ENCODE results near the gene GPR107.

GPR107 gene

DNA sequence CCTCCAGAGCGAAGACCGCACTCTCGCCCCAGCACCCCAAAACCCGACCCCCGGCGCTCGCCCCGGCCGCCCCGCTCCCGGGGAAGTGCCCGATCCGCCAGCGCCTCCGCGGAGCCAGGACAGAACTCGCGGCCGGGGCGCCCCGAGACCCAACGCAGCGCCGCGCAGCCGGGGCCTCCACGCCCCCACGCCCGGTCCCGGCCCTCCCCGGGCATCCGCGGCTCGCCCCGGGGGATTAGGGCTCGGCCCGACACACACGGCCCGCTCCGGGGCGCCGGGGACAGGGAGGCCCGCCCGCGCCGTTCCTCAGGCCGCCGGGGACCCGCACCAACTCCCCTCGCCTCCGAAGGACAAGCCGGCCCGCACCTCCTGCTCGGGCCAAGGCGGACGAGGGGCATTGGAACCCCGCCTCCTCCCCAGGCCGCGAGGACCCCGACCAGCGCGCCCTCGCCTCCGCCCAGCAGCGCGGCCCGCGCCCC lies 11.3 kb upstream of the GPR107 start:
- Histone ChIP-seq H3K36me3 (ENCODE audit: control insufficient read depth, insufficient read depth, low read length) (no peaks in the 10 kb centered on the region), H3K4me3 (ENCODE audit: insufficient read depth, low read depth, low read length) (peak overlapping the region; percentile 69), H3K4me1 (ENCODE audit: control insufficient read depth, insufficient read depth, low read length) (peaks cover 5% of the 10 kb centered on the region), H3K27me3 (ENCODE audit: control insufficient read depth, insufficient read depth, low read length, poor library complexity, severe bottlenecking) (peaks cover 7% of the 10 kb centered on the region), H3K9me3 (ENCODE audit: control insufficient read depth, low read length) (no peaks in the 10 kb centered on the region), H3K27ac (ENCODE audit: insufficient read depth, low read depth, low read length, poor library complexity, severe bottlenecking) (peak overlapping the region; percentile 69)
- 0% methylated on average over 68 of the region's 68 CpGs for WGBS, 2 experiments

DNA sequence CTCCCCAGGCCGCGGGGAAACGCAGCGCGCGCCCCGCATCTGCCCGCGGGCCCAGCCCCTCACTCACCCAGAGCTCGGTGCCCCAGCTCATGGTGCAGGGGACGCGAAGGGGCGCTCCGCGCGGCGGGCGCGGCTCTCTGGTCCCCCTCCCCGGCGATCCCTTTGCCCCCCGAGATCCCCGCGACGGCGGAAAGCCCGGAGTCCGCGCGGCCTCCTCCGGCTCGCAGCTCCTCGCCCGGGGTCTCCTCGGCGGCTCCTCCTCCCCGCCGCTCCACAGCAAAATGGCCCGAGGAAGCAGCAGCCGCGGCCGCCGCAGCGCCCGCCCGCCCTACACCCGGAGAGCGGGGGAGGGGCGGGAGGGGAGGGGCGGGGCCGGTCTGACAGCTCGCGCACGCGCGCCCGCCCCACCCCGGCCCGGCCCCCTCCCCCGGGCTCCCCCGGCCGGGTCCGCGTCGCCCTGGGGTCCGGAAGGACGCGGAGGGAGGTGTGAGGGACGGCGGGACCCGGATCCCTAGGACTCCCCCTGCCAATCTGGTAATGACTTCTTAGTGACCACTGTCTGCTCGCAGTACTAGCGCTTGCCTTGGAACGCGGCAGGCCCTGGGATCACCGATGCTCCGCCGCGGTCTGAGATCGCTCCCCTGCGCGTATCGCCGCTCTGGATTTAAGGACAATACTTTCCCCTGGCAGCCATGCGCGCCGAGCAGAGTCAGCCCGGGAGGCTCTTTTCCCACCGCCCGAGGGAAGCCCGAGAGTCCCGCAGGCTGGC lies 10.6 kb upstream of the GPR107 start, which contains the start of gene FNBP1:
FNBP1 (minus strand) TSS at position 305 of the 769 bp plus-strand sequence; CDS start at position 91, 214 bp downstream.
- H3K4me1 ChIP-seq (ENCODE audit: control insufficient read depth, insufficient read depth, low read length), result peaks cover 5% of the 10 kb centered on the region
- H3K27me3 ChIP-seq (ENCODE audit: control insufficient read depth, insufficient read depth, low read length, poor library complexity, severe bottlenecking), result peaks cover 7% of the 10 kb centered on the region
- H3K36me3 ChIP-seq (ENCODE audit: control insufficient read depth, insufficient read depth, low read length), result no peaks in the 10 kb centered on the region
- H3K27ac ChIP-seq (ENCODE audit: insufficient read depth, low read depth, low read length, poor library complexity, severe bottlenecking), result peak within 1 kb of the TSS; percentile 69
- WGBS, 2 experiments, result 0% methylated on average over 92 of the region's 92 CpGs
- H3K4me3 ChIP-seq (ENCODE audit: insufficient read depth, low read depth, low read length), result peak within 1 kb of the TSS; percentile 69
- H3K9me3 ChIP-seq (ENCODE audit: control insufficient read depth, low read length), result no peaks in the 10 kb centered on the region

DNA sequence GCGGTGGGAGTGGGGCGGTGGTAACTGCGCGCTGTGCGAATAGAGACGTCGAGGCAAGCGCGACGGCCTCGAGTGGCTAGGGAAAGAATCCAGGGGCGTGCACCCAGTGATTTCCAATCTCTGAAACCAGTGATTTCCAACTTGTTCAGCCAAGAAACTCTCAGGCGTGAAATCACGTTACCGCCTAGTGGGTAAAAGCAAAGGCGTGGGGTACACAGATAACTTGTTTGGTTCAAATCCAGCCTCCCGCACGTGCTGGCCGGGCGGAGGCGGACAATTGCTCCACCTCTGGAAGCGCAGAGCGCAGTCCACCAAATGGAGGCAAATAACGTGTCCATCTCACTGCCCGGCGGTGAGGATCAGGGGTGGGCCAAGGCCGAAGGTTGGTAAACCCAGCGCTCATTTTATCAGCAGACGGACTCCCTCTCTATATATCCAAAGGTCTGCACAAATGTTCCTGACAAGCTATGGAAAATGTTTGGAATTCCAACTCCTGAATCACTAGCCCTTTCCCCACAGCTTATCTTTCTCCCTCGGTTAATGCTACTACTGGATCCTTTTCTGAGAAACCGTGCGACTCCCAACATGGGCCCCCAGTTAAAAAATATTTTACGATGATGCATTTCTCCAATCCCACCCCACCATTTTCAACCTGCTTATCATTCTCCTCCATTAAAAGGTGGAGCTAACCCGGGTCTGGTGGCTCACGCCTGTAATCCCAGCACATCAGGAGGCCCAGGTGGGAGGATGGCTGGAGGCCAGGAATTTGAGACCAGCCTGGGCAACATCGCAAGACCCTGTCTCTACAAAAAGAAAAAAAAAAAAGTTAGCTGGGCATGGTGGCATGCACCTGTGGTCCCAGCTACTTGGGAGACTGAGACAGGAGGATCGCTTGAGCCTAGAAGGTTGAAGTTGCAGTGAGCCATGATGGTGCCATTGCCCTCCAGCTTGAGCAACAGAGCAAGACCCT lies 9.8 kb upstream of the GPR107 start:
- Histone ChIP-seq H3K4me3 (ENCODE audit: insufficient read depth, low read depth, low read length) (peak overlapping the region; percentile 69), H3K27ac (ENCODE audit: insufficient read depth, low read depth, low read length, poor library complexity, severe bottlenecking) (peak overlapping the region; percentile 63)

DNA sequence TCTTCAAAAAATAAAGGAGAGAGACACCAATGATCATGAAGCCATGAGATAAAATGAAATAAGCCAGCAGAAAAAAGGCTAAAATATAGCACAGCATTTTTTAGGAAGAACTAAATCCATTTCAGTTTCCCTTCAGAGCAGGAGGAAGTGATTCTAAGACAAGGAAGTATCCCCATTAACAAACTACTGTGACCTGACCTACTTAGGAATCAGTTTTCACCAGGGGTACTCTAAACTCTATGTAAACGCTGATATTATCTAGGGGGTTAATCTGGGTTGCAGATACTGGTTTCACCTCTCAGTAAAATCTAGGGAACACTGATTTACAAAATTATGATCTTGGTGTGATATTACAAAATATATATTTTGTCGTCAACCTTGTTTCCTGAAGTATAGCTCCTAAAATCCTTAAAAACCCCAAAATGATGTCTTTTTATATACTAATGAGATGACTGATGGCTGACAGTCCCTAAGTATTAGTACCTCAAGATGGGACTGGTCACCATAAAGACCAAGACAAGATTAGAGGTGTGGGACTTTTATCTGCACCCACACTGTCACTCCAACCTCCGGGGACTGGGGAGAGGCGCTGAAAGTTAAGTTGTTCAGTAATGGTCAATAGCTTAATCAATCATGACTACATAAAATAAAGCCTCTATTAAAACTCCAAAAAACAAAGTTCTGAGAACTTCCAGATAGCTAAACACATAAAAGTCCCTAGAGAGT lies 7.8 kb upstream of the GPR107 start:
- no peak overlapping the region for H3K27ac ChIP-seq (ENCODE audit: insufficient read depth, low read depth, low read length, poor library complexity, severe bottlenecking)
- H3K4me3 ChIP-seq (ENCODE audit: insufficient read depth, low read depth, low read length), result no peak overlapping the region
- no peaks in the 10 kb centered on the region for H3K9me3 ChIP-seq (ENCODE audit: control insufficient read depth, low read length)
- 80 to 93% methylated on average over 1 to 4 of the region's 4 CpGs for WGBS, 2 experiments
- no peaks in the 10 kb centered on the region for H3K36me3 ChIP-seq (ENCODE audit: control insufficient read depth, insufficient read depth, low read length)
- H3K4me1 ChIP-seq (ENCODE audit: control insufficient read depth, insufficient read depth, low read length), result peaks cover 5% of the 10 kb centered on the region
- peaks cover 7% of the 10 kb centered on the region for H3K27me3 ChIP-seq (ENCODE audit: control insufficient read depth, insufficient read depth, low read length, poor library complexity, severe bottlenecking)

More for the DNA sequence above, 9.8 kb upstream of the GPR107 start:
- Histone ChIP-seq H3K9me3 (ENCODE audit: control insufficient read depth, low read length) (no peaks in the 10 kb centered on the region), H3K4me1 (ENCODE audit: control insufficient read depth, insufficient read depth, low read length) (peaks cover 5% of the 10 kb centered on the region), H3K36me3 (ENCODE audit: control insufficient read depth, insufficient read depth, low read length) (no peaks in the 10 kb centered on the region), H3K27me3 (ENCODE audit: control insufficient read depth, insufficient read depth, low read length, poor library complexity, severe bottlenecking) (peaks cover 7% of the 10 kb centered on the region)
- 55 to 56% methylated on average over 37 of the region's 37 CpGs for WGBS, 2 experiments

DNA sequence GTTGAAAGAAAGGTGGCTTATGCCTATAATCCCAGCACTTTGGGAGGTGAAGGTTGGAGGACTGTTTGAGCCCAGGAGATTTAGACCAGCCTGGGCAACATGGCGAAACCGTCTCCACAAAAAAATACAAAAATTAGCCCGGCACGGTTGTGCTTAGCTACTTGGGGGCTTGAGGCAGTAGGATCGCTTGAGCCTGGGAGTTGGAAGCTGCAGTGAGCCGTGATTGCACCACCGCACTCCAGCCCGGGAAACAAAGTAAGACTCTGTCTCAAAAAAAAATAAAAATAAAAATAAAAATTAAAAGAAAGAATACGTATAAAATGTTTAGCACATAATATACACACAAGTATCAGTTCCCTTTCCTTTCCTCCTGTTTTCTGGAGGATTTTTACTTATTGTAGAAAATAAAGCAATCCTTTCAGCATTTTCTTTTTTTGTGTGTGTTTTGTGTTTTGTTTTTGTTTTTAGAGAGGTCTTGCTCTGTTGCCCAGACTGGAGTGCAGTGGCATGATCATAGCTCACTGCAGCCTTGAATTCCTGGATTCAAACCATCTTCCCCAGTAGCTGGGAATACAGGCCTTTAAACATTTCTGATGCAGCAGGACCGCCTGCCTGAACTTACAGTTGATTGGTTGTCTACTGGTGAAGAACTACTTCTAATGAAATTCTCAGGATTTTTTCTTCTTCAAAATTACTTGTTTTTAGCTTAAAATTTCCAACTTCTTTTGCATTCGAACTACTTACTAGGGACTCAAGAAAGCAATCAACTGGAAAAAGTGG lies 4.1 kb upstream of the GPR107 start:
- no peak overlapping the region for H3K27ac ChIP-seq (ENCODE audit: insufficient read depth, low read depth, low read length, poor library complexity, severe bottlenecking)
- H3K4me3 ChIP-seq (ENCODE audit: insufficient read depth, low read depth, low read length), result no peak overlapping the region
- H3K36me3 ChIP-seq (ENCODE audit: control insufficient read depth, insufficient read depth, low read length), result no peaks in the 10 kb centered on the region
- WGBS, 2 experiments, result 89 to 90% methylated on average over 7 to 8 of the region's 11 CpGs
- peaks cover 8% of the 10 kb centered on the region for H3K4me1 ChIP-seq (ENCODE audit: control insufficient read depth, insufficient read depth, low read length)
- no peaks in the 10 kb centered on the region for H3K9me3 ChIP-seq (ENCODE audit: control insufficient read depth, low read length)
- no peaks in the 10 kb centered on the region for H3K27me3 ChIP-seq (ENCODE audit: control insufficient read depth, insufficient read depth, low read length, poor library complexity, severe bottlenecking)

DNA sequence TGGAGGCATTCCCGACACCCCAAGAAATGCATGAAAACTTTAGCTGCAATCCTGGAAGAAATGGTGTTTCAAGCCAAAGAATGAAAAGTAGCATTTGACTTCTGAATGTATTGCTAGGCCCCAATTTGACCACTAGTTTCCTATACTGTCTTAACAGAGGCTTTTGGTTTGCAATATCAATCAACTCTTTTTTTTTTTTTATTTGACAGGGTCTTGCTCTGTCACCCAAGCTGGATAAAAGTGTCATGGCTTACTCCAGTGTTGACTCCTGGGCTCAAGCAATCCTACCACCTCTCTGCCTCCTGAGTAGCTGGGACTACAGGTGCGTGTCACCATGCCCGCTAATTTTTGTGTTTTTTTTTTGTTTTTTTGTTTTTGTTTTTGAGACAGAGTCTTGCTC lies 3.2 kb upstream of the GPR107 start:
- Histone ChIP-seq H3K27ac (ENCODE audit: insufficient read depth, low read depth, low read length, poor library complexity, severe bottlenecking) (no peak overlapping the region), H3K4me3 (ENCODE audit: insufficient read depth, low read depth, low read length) (no peak overlapping the region), H3K27me3 (ENCODE audit: control insufficient read depth, insufficient read depth, low read length, poor library complexity, severe bottlenecking) (no peaks in the 10 kb centered on the region), H3K36me3 (ENCODE audit: control insufficient read depth, insufficient read depth, low read length) (no peaks in the 10 kb centered on the region), H3K9me3 (ENCODE audit: control insufficient read depth, low read length) (no peaks in the 10 kb centered on the region), H3K4me1 (ENCODE audit: control insufficient read depth, insufficient read depth, low read length) (peaks cover 14% of the 10 kb centered on the region)
- 93 to 96% methylated on average over 3 of the region's 3 CpGs for WGBS, 2 experiments

DNA sequence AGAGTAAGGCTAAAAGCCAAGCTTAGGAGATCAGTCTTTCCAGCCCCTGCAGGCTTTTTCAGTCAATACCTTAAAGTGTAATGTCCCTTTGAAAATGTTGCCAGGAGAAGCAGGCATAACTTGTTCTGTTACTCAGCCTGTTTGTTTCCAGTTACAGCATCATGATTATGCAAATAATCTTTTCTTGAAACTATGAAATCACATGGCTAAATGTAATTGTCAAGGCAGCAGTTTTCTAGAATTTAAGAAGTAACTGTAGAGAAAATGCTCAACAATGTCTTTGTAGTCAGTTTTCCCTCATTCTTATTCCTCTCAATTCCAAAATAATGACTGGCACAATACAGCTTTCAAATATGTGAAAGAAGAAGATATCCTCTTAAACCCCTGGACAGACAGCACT lies 1.9 kb upstream of the GPR107 start:
- H3K4me3 ChIP-seq (ENCODE audit: insufficient read depth, low read depth, low read length), result no peak overlapping the region
- H3K27ac ChIP-seq (ENCODE audit: insufficient read depth, low read depth, low read length, poor library complexity, severe bottlenecking), result no peak overlapping the region
- no peaks in the 10 kb centered on the region for H3K9me3 ChIP-seq (ENCODE audit: control insufficient read depth, low read length)
- H3K4me1 ChIP-seq (ENCODE audit: control insufficient read depth, insufficient read depth, low read length), result peaks cover 15% of the 10 kb centered on the region
- H3K27me3 ChIP-seq (ENCODE audit: control insufficient read depth, insufficient read depth, low read length, poor library complexity, severe bottlenecking), result no peaks in the 10 kb centered on the region
- H3K36me3 ChIP-seq (ENCODE audit: control insufficient read depth, insufficient read depth, low read length), result no peaks in the 10 kb centered on the region

DNA sequence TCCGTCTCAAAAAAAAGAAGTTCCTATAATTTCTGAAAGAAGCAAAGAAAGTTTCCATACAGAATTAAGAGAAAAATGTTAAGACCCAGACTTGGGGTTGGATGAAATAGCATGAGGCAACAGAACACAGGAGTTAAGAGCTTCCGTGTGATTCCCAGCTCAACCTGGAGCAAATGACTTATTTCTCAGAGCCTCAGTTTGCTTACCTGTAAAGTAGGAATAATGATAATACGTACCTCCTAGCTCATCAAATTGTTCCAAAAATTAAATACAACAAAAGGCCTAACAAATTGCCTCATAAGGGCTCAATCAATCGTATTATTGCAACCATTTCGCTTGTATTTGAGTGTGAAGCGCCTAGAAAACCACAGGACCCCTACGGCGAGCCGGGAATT lies 600 bp upstream of the GPR107 start:
- H3K27ac ChIP-seq (ENCODE audit: insufficient read depth, low read depth, low read length, poor library complexity, severe bottlenecking), result peak overlapping the region; percentile 61
- peak overlapping the region; percentile 87 for H3K4me3 ChIP-seq (ENCODE audit: insufficient read depth, low read depth, low read length)
- WGBS, 2 experiments, result 17 to 23% methylated on average over 9 of the region's 9 CpGs
- H3K27me3 ChIP-seq (ENCODE audit: control insufficient read depth, insufficient read depth, low read length, poor library complexity, severe bottlenecking), result no peaks in the 10 kb centered on the region
- H3K36me3 ChIP-seq (ENCODE audit: control insufficient read depth, insufficient read depth, low read length), result no peaks in the 10 kb centered on the region
- peaks cover 15% of the 10 kb centered on the region for H3K4me1 ChIP-seq (ENCODE audit: control insufficient read depth, insufficient read depth, low read length)
- no peaks in the 10 kb centered on the region for H3K9me3 ChIP-seq (ENCODE audit: control insufficient read depth, low read length)

DNA sequence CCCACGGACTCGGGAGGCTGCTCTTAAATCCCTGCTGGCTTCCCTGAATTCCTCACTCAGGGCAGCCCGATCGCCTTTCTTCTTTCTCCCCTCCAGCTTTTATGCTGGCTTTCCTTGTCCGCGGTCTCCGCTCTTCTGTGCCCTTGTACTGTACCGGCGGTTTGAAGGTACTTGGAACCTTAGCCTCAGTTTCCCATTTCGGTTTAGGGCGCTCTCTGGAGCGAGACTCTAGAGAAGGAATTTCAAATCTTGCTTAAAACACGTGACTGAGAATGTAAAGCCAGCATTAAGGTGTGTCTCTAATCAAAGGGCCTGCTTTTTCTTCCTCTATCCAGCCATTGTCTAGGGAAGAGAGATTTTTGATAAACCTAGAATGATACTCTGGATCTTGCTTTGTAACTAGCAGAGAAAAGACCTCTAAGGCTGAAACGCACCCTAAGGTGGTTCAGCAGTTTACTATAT lies 650 bp downstream of the GPR107 start:
- Histone ChIP-seq H3K36me3 (ENCODE audit: control insufficient read depth, insufficient read depth, low read length) (peaks cover 4% of the 10 kb centered on the region), H3K27me3 (ENCODE audit: control insufficient read depth, insufficient read depth, low read length, poor library complexity, severe bottlenecking) (no peaks in the 10 kb centered on the region), H3K4me3 (ENCODE audit: insufficient read depth, low read depth, low read length) (peak overlapping the region; percentile 87), H3K27ac (ENCODE audit: insufficient read depth, low read depth, low read length, poor library complexity, severe bottlenecking) (peak overlapping the region; percentile 69), H3K4me1 (ENCODE audit: control insufficient read depth, insufficient read depth, low read length) (peaks cover 15% of the 10 kb centered on the region), H3K9me3 (ENCODE audit: control insufficient read depth, low read length) (no peaks in the 10 kb centered on the region)
- WGBS, 2 experiments, result 10 to 12% methylated on average over 14 of the region's 14 CpGs

Measured in ectodermal cell (in vitro differentiated cells).